ENCODE data around the gene BHLHE23.

- no peak for TF ChIP-seq CTCF (conservative IDR thresholded peaks at IDR 0.05)
- TF ChIP-seq EZH2 (IDR thresholded peaks at IDR 0.05; ENCODE audit: low read depth), result no peak
Observed at GRCh38 chr20:63025534-63026331, 19.0 kb upstream of the BHLHE23 start.

All from PC-9 (cell line).